Natural killer cell (primary cell): ENCODE measurements around the gene PPY. TPM values are rescaled to one million over a fixed set of nuclear protein-coding genes. Genes with fewer than 3 reads are reported as not detected.

ENCODE experiments used
- ATAC-seq, 3 donors: fragments of 150-1000 bp in 2 of 3; fragments of 200-7000 bp in 1 of 3; cut with Tn5 transposase; 1 replicate in 1 of 3; 2 replicates in 2 of 3; pipeline ENCODE4 v1.10.0; 2021; ENCODE audit warnings: mild to moderate bottlenecking in 2 of 3, moderate library complexity in 2 of 3
- DNase-seq, 2 donors: peaks; one replicate each; pipeline versions ENCODE4 v3.0.0 to v3.0.0-alpha.2; 2013 to 2021; ENCODE audit warnings: mixed read lengths in 1 of 2
- H3K27ac ChIP-seq: one replicate; pipeline ENCODE4 v1.5.1; 2013; ENCODE audit warnings: mild to moderate bottlenecking, low read length
- H3K27me3 ChIP-seq: one replicate; pipeline ENCODE4 v1.6.1; 2013; ENCODE audit warnings: low read length; ENCODE audit not compliant: control insufficient read depth, insufficient read depth
- H3K36me3 ChIP-seq: one replicate; pipeline ENCODE4 v1.6.1; 2013; ENCODE audit warnings: low read length; ENCODE audit not compliant: control insufficient read depth, insufficient read depth
- H3K4me1 ChIP-seq: one replicate; pipeline ENCODE4 v1.6.1; 2013; ENCODE audit warnings: low read length; ENCODE audit not compliant: control insufficient read depth, insufficient read depth
- H3K4me3 ChIP-seq: one replicate; pipeline ENCODE4 v1.5.1; 2013; ENCODE audit warnings: low read length
- H3K9me3 ChIP-seq: one replicate; pipeline ENCODE4 v1.6.1; 2013; ENCODE audit warnings: low read length; ENCODE audit not compliant: control insufficient read depth, insufficient read depth
- H3K27ac Mint-ChIP-seq, 2 donors: one replicate each; pipeline ENCODE4 v1.8.0; 2022; ENCODE audit warnings: mild to moderate bottlenecking in 2 of 2, mixed read lengths in 2 of 2, moderate library complexity in 1 of 2
- H3K27me3 Mint-ChIP-seq, 2 donors: one replicate each; pipeline ENCODE4 v1.8.0; 2022; ENCODE audit warnings: low read depth in 2 of 2, mixed read lengths in 2 of 2
- H3K36me3 Mint-ChIP-seq: one replicate; pipeline ENCODE4 v1.8.0; 2022; ENCODE audit warnings: mixed read lengths
- H3K4me1 Mint-ChIP-seq, 2 donors: one replicate each; pipeline ENCODE4 v1.8.0; 2022; ENCODE audit warnings: mixed read lengths in 2 of 2
- H3K4me3 Mint-ChIP-seq: one replicate; pipeline ENCODE4 v1.8.0; 2022; ENCODE audit warnings: mild to moderate bottlenecking, moderate library complexity, mixed read lengths
- H3K9me3 Mint-ChIP-seq, 2 donors: one replicate each; pipeline ENCODE4 v1.8.0; 2022; ENCODE audit warnings: mixed read lengths in 2 of 2
- CTCF ChIP-seq: fragments of 200-600 bp; IDR thresholded peaks from one replicate; pipeline ENCODE4 v1.8.0; 2022; ENCODE audit warnings: antibody characterized with exemption
- WGBS: methylation state at CpG from one replicate; pipeline ENCODE4 v1.1.7; 2013; ENCODE audit warnings: missing lambda C conversion rate; ENCODE audit not compliant: insufficient coverage; 5-methylcytosine and 5-hydroxymethylcytosine counted together
- intact Hi-C: fragments of 100-400 bp; cut with micrococcal nuclease; formaldehyde crosslinking; loops from one replicate; pipeline ENCODE4 v1.14.2; 2022
- total RNA-seq, 4 donors: library from RNA; stranded (reverse); fragments of 120-200 nt in 1 of 4; gene quantifications; one replicate each; pipeline versions ENCODE4 v1.2.3 to v1.2.4, GENCODE V29; 2013 to 2022

The PPY gene
- total RNA-seq, 3 donors from 2014 or later (not counting 1 experiment from before 2014, with no cell fraction given) = not detected

DNA sequence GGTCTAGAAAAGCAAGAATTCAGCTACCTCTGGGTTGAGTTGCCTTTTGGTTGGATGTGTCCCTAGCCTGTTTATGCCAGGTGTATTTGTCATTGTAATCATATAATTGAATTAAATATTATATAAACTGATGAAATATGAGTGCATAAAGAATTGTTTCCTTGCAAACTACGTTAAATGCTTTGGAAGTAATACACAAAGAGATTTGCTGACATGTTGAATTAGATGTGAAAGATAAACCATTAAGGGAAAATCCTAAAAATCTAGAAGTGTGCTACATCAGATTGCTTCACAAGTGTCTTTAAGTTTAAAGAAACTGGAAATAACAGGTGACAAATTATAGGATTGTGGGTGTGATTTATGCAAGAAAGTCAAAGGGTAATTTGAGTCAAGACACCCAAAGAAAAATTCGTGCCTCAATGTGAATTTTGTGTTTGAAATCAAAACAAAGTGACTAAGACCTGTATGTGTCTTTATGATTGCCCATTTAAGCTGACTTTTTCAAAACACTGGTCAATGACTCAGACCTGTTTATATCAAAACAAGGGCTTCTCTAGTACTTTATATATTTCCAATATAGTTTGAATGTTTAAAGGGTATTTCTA lies 16.6 kb upstream of the PPY start:
- Histone ChIP-seq H3K4me3 (no peak overlapping the region), H3K9me3 (no peaks in the 10 kb centered on the region), H3K27ac (no peak overlapping the region), H3K36me3 (no peaks in the 10 kb centered on the region), H3K4me1 (no peaks in the 10 kb centered on the region), H3K27me3 (peaks cover 5% of the 10 kb centered on the region)
- no peak for TF ChIP-seq CTCF
- no peak for DNase-seq
- Mint-ChIP-seq H3K4me1 (no peaks in the 10 kb centered on the region), H3K4me3 (no peak overlapping the region), H3K27me3 (peaks cover 28 to 30% of the 10 kb centered on the region in 2 donors), H3K9me3 (no peaks in the 10 kb centered on the region), H3K36me3 (no peaks in the 10 kb centered on the region), H3K27ac (no peak overlapping the region)
- intact Hi-C loops = no loop called here
- no peak for ATAC-seq
- WGBS = 67% methylated on average over 2 of the region's 2 CpGs

- Histone ChIP-seq H3K27ac (no peak overlapping the region), H3K9me3 (no peaks in the 10 kb centered on the region), H3K36me3 (no peaks in the 10 kb centered on the region), H3K27me3 (peaks cover 26% of the 10 kb centered on the region), H3K4me1 (peaks cover 10% of the 10 kb centered on the region), H3K4me3 (no peak overlapping the region)
- TF ChIP-seq CTCF = no peak
- no peak overlapping the region for H3K4me3 Mint-ChIP-seq
- no peak overlapping the region for H3K27ac Mint-ChIP-seq
- DNase-seq = no peak
- H3K4me1 Mint-ChIP-seq = peaks cover 5 to 9% of the 10 kb centered on the region in 2 donors
- WGBS = 94% methylated on average over 6 of the region's 8 CpGs
- no peaks in the 10 kb centered on the region for H3K36me3 Mint-ChIP-seq
- peaks cover 27 to 38% of the 10 kb centered on the region in 2 donors for H3K27me3 Mint-ChIP-seq
- no peaks in the 10 kb centered on the region for H3K9me3 Mint-ChIP-seq
- no peak for ATAC-seq
- intact Hi-C loops = no loop called here
Measured at GRCh38 chr17:43956222-43956621, 13.9 kb upstream of the PPY start.

- Mint-ChIP-seq H3K4me1 (peaks cover 5 to 9% of the 10 kb centered on the region in 2 donors), H3K27ac (no peak within 1 kb of the TSS), H3K36me3 (no peaks in the 10 kb centered on the region), H3K9me3 (no peaks in the 10 kb centered on the region), H3K4me3 (peak within 1 kb of the TSS; percentile 13), H3K27me3 (peaks cover 34 to 41% of the 10 kb centered on the region in 2 donors)
- ATAC-seq (no peak), DNase-seq (no peak)
- Histone ChIP-seq H3K27ac (no peak within 1 kb of the TSS), H3K36me3 (no peaks in the 10 kb centered on the region), H3K4me3 (no peak within 1 kb of the TSS), H3K9me3 (no peaks in the 10 kb centered on the region), H3K4me1 (peaks cover 10% of the 10 kb centered on the region), H3K27me3 (peaks cover 31% of the 10 kb centered on the region)
- intact Hi-C loops = no loop called here
- no peak for TF ChIP-seq CTCF
- 66% methylated on average over 10 of the region's 11 CpGs for WGBS
Measured at GRCh38 chr17:43953746-43954145, 11.5 kb upstream of the PPY start, which contains the start of gene PYY. Gene PYY (minus strand): TSS chr17:43953940. CDS start chr17:43953483, 457 bp downstream.
